Body of pancreas (tissue), 4 donors: ENCODE measurements around the gene PCDHGA7.

Experiments used
- POLR2A ChIP-seq, 3 donors: fragments of 450-650 bp; IDR thresholded peaks; one replicate each; pipeline ENCODE4 v1.6.1; 2016; ENCODE audit warnings: antibody characterized with exemption in 3 of 3, mild to moderate bottlenecking in 2 of 3
- TF ChIP-seq, protein P1 (sequence below), 7 experiments: fragments of 450-650 bp in 4 of 7; fragments of 200-600 bp in 3 of 7; sonication (generic) in 3 of 7; IDR thresholded peaks; one replicate each; pipeline ENCODE4 v1.5.1; 2016 to 2019; ENCODE audit warnings: antibody characterized with exemption in 7 of 7

DNA sequence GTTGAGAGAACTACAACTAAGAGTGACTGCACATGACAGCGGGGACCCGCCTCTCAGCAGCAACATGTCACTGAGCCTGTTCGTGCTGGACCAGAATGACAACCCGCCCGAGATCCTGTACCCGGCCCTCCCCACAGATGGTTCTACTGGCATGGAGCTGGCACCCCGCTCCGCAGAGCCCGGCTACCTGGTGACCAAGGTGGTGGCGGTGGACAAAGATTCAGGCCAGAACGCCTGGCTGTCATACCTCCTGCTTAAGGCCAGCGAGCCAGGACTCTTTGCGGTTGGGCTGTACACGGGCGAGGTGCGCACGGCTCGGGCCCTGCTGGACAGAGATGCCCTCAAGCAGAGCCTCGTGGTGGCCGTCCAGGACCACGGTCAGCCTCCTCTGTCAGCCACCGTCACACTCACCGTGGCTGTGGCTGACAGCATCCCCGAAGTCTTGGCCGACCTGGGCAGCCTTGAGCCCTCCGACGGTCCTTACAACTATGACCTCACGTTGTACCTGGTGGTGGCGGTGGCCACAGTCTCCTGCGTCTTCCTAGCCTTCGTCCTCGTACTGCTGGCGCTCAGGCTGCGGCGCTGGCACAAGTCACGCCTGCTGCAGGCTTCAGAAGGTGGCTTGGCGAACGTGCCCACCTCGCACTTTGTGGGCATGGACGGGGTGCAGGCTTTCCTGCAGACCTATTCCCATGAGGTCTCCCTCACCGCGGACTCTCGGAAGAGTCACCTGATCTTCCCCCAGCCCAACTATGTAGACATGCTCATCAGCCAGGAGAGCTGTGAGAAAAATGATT lies 2.1 kb downstream of the PCDHGA7 start:
- no peak for TF ChIP-seq POLR2A (IDR thresholded peaks at IDR 0.05)
- TF ChIP-seq, protein P1, sequence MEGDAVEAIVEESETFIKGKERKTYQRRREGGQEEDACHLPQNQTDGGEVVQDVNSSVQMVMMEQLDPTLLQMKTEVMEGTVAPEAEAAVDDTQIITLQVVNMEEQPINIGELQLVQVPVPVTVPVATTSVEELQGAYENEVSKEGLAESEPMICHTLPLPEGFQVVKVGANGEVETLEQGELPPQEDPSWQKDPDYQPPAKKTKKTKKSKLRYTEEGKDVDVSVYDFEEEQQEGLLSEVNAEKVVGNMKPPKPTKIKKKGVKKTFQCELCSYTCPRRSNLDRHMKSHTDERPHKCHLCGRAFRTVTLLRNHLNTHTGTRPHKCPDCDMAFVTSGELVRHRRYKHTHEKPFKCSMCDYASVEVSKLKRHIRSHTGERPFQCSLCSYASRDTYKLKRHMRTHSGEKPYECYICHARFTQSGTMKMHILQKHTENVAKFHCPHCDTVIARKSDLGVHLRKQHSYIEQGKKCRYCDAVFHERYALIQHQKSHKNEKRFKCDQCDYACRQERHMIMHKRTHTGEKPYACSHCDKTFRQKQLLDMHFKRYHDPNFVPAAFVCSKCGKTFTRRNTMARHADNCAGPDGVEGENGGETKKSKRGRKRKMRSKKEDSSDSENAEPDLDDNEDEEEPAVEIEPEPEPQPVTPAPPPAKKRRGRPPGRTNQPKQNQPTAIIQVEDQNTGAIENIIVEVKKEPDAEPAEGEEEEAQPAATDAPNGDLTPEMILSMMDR (IDR thresholded peaks at IDR 0.05), result no peak
